GM21526 (cell line): ENCODE data around the gene AMN1.
"Not testable (repeated sequence)": the region's sequence is repeated elsewhere in the genome, so short reads cannot be mapped to it uniquely, and the experiment has no call there.

Experiments used
- ATAC-seq: cut with Tn5 transposase; IDR thresholded peaks from one replicate; pipeline ENCODE4 v1.9.1; 2021; ENCODE audit warnings: moderate library complexity; ENCODE audit not compliant: unreplicated experiment, low FRiP score

Gene AMN1

DNA sequence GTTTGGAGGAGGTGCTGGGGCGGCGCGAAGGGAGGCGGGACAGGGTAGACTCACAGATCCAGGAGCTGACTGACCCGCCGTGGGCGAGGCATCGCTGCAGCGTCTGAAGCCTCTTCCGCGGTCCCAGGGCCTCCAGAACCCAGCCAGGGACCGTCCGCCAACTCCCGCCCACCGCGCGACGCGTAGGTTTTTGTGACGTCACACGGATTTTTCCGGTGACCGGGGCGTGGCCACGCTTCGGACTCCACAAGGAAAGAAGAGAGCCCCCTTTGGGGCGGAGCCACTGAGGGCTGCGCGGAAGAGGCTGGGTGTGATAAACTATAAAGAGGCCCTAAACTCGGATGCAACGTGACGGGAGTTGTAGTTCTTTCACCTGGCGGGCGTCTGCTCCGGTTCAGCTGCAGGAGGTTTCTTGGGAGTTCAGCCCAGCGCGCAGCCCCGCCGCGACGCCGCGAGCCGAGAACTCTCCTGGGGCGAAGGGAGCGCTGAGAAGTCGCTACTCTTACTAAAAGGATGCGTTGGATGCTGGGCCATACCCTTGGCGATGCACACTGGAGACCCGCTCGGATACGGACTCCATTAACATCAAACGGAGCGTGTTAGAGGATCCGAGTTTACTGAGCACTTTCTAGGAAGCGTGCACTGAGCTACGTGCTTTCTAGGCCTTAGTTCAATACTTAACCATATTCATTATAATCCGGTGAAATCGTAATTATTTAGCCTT, at the start of gene AMN1:
Gene AMN1 (minus strand): TSS at position 105 of the 724 bp plus-strand sequence. CDS start 13 bp downstream, at position 92.
- ATAC-seq, result peak; percentile 94

DNA sequence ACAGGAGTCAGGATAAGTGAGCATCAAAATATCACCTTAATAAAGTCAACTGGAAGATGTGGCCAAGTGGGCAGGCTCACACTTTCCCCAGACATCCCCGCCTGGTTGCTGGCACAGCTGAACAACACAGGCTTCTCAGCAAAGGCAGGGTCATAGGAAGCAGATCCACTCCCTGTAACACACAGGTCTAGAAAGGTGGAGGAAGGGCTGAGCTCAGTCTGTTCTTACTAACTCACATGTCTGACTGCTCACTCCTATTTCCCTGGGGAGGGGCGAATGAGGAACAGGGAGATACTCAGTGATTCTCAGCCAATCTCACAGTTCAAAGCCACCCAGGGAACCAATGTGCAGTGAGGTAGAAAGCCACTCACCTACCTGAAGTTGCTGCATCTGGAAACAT, 45.0 kb upstream of the AMN1 start:
- ATAC-seq, result no peak

DNA sequence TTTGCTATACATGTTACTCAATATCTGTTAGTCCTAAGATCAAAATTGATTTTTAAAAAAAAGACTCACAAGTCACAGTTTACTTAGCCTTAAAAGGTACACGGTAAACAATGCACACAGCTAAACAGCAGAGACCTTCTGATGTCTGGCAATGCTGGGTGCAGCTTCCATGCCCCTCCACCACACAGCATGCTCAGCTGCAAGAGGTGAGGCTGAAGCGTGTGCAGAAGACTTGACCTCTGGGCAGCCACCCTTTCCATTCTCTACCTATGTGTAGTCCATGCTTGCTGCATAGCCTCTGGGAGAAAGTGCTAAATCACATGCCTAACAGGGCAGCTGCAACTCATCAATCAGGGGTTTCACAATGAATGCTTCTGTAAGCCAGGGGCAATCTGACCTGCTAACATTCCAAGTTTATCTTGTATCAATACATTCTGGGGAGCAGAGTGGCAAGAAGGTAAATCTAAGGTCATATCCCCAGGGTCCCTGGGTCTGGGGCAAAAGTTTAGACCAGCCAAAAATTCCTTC, 44.5 kb upstream of the AMN1 start:
- ATAC-seq, result no peak

DNA sequence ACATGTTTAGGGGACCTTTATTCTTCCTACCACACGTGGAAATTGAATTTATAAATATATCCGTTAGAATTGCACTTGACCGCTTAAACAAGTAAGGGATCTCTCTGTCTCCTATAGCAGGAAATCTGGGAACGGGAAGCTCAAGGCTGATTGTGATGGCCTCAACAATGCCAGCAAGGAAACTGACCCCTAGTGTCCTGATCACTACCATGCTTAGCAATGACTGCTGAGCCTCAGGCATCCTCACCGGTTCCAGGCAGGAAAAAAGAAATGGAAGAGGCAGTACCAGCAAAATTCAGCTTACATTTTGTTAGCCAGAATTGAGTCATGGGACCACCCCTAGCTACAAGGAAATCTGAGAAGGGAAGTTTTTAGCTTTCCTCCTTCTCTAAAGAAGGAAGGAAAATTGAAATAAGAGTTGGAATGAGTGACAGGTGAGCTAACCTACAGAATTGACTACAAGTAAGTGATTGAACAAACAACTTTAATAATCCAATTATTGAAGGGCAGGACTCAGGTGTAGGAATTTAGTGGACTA, 43.9 kb upstream of the AMN1 start:
- ATAC-seq, result no peak

DNA sequence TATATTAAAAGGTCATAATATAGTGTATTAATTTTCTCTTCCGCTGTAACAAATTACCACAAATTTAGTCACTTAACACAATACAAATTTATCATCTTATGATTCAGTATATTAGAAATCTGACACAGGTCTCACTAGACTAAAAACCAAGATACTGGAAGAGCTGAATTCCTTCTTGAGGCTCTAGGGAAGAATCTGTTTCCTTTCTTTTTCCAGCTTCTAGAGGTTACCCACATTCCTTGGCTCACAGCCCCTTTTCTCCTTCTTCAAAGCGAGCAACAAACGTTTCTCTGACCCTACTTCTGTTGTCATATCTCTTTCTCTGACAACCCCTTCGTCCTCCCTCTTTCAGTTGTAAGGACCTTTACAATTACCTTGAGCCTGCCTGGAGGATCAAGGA, 43.4 kb upstream of the AMN1 start:
- no peak for ATAC-seq

DNA sequence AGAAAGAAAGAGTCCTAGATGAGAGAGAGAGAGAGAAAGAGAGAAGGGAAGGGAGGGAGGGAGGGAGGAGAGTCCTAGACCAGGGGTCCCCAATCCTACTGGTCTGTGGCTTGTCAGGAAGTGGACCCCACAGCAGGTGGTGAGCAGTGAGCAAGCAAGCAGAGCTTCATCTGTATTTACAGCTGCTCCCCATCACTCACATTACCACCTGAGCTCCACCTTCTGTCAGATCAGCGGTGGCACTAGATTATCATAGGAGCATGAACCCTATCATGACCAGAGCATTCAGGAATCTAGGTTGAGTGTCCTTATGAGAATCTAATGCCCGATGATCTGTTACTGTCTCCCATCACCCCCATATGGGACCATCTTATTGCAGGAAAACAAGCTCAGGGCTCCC, 39.2 kb upstream of the AMN1 start:
- no peak for ATAC-seq

DNA sequence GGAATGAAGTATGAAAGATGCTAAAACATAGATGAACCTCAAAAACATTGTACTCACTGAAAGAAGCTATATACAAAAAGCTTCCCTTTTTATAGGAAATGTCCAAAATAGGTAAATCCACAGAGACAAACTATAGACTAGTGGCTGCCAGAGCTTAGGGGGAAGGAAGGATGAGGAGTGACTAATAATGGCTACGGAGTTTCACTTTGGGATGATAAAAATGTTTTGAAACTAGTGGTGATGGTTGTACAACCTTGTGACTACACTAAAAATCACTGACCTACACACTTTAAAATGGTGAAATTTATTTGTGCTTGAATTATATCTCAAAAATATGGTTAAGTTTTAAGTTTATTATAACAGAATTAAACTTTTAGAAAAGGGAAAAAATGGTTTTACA, 37.1 kb upstream of the AMN1 start:
- no peak for ATAC-seq

DNA sequence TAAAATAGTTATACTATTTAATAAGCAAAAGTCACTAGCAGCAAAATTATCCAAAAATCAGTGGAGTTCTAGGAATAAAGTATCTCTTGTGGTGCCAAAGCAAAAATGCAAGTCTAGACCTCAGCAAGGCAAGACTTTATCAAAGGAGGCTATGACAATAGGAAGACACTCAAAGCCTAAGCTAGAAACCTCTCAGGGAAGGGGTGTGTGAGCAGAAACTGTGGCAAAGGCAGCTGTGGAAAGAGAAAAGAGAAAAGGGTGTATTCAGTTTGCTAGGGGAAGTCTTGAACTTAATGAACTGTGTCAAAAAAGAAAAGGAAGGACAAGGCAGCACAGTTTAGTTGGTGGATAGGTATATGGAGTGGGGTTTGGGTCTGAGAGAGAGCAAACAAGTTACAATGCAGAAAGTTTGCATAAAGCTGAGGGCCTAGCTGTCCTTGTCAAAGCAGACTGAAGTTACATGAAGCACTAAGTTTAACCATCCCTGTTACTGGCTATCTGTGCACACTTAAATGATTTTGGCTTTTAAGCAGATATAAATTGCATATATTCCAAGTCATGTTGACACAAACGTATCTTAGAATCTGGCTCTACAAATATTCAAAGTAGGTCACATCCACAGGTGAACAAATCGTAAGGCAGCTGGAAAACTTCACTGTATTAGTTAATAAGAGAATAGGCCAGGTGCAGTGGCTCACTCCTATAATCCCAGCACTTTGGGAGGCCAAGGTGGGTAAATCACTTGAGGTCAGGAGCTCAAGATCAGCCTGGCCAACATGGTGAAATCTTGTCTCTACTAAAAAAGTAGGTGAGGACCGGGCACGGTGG, 31.0 kb upstream of the AMN1 start:
- no peak for ATAC-seq

DNA sequence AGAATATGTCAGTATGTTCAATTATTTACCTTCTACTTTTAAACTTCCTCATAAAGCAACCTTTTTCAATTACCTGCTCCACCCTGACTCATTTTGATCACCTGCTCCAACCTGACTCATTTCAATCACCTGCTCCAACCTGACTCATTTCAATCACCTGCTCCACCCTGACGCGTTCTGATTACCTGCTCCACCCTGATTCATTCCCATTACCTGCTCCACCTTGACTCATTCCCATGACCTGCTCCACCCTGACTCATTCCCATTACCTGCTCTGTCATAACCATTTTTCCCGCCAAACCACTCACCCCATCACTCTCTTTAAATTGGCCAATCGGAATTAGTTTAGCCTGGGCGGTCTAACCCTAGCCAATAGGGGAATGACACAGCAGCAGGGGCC, 29.5 kb upstream of the AMN1 start:
- not testable (repeated sequence) for ATAC-seq

DNA sequence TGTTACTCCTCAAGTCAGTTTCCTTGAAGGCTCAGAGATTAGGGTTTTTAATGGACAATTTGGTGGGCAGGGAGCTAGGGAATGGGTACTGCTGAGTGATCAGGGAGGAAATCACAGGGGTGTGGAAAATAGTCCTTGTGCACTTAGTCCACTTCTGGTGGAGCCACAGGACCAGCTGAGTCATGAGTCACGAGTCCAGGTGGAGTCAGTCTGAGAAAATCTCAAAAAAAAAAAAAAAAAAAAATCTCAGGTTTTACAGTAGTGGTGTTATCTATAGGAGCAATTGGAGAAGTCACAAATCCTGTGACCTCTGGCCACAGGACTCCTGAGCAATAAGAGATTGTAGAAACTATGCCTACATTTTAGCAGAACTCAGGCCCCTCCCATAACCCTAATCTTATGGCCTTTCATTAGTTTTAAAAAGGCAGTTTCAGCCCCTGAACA, 28.2 kb upstream of the AMN1 start:
- ATAC-seq, result no peak

DNA sequence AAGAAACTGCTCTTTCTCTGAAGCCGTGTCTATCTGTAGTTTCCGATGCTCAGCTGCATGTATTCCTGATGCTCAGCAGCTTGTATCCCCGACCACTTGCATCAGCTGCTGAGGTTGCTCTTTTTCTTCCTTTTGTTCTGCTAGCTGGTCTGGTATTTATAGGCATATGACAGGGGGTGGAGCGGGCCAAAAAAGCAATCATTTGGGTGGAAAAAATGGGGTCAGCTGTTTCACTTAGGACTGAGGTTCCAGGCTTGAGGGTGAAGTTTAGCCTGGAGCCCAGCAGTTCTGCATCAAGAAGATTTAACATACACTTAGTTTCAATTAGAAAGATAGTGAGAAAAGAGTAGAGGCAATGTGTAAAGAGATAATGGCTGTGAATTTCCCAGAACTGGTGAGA, 23.6 kb upstream of the AMN1 start:
- no peak for ATAC-seq

DNA sequence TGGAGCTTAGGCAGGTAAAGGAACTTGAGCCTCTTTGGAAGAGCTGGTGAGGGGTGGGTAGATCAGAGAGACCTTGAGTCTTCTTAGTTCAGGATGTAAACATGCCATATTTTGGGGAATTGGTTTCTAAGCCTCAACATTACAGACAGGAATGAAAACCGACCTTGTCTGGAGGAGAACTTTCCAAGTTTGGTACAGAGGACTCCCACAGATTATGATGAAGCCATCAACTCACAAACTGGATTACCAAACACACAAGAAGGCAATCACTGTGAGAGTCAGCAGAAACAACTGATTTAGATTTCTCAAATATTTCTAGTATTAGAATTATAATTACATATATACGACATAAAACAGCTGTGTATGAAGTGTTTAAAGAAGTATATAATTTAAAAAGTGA, 22.3 kb upstream of the AMN1 start:
- ATAC-seq, result no peak

DNA sequence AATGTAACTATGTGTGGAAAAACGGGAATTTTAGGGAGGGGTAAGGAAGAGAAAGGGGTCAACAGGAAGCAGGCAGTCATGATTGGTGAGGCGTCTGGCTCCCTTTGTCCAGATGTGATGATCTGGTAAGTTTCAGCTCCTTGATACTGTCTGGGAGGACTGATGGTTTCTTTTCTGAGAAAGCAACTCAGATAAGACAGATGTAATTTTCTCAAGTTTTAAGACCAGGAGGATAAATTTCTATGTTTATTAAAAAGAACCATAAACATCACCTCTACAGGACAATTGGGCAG, 21.9 kb upstream of the AMN1 start:
- no peak for ATAC-seq

DNA sequence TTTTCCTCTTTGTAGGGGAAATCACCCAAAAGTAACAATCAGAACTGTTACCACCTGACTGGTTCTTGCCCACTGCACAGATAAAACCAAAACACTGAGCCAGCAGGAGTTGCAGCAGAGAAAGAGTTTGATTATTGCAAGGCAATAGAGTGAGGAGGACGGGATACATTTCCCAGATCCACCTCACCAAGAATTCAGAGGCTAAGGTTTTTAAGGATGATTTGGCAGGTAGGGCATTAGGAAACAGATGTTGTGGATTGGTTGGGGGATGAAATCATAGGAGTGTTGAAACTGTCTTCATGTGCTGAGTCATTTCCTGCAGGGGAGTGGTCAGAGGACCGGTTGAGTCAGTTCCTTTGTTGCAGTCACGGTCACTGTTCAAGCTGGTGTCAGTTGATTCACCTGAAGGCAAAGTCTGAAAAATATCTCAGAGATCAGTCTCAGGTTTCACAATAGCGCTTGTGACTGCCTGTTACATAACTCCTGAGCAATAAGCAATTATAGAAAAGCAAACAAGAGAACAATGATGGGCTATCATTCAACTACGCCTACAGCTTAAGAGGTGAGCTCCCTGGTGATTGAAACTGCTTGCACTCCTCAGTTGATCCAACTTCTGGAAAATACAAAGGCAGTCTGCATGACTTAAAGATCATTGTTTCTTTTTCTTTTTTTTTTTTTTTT, 20.3 kb upstream of the AMN1 start:
- peak; percentile 80 for ATAC-seq

DNA sequence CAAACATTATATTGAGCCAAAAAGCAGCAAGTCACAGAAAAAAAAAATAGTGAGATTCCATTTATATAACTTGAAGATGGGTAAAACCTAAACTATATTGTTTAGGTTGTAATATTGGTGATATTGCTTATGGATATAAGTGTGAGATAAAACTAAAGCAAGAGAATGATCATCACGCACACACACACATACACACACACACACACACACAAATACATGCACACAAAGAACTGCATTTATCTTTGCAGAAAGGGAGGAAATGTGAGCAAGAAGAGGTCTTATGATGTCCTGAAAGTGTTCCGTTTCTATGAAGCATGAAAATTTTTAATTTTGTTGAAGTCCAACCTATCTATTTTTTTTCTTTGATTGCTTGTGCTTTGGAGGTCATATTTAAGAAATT, 16.4 kb upstream of the AMN1 start:
- no peak for ATAC-seq

DNA sequence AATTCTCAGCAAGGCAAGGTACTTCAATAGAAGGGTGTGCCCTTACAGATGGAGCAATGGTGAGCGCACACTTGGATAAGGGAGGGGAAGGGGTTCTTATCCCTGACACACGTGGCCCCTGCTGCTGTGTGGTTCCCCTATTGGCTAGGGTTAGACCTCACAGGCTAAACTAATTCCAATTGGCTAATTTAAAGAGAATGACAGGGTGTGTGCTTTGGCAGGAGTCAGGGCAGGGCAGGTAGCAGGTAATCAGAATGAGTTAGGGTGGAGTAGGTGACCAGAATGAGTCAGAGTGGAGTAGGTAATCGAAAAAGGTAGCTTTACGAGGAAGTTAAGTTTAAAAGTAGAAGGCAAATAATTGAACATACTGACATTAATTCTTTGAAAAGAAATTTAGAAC, 15.5 kb upstream of the AMN1 start:
- ATAC-seq, result not testable (repeated sequence)

DNA sequence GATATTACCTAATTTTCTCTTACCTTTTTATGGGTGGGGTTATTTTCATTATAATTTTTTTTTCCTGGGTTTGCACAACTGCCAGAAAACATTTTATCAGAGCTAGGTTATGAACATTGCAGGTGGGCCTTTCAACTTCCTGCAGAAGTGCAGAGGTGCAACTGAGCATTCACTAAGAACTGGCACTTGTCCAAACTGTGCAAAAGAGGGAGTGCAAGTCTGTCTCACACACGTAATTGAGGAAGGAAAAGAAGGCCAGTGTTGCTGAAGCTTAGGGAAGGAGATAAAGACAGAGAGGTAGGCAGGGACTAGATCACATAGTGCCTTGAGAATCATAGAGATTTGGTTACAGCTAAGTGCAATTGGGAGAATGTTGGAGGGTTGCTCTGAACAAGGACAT, 14.1 kb upstream of the AMN1 start:
- ATAC-seq, result no peak

DNA sequence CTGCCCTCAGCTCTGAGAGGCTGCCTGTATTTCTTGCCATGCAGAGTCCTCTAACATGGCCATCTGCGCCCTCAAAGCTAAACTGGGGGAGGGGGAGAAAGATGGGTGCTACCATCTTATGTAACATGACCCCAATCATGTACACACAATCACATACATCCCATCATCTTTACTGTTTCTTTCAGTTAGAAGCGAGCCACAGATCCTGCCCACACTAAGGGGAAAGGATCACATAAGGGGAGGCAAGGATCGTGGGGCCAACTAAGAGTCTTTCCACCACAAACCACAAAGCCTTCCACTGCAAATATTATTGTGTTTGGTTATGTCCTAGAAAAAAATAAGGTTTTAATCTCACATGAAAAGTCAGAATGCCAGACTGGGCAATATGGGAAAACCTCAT, 11.8 kb upstream of the AMN1 start:
- no peak for ATAC-seq

DNA sequence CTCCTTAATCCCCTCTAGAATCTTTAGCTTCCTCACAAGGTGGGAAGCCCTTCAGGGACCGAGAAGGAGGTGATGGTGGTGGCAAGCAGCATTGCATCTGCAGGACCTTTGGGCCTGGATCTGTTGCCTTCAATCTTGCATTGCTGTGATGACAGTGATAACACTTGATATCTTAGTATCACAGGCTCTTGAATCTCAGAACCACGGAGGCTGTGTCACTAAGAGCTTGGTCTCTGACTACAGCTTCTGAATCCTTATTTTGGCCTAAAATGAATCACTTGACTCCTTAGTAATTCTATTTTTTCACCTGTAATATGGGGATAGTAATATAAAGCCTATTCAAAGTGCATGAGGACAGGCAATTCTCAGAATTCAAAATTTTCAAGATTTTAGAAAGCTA, 8.9 kb upstream of the AMN1 start:
- no peak for ATAC-seq

DNA sequence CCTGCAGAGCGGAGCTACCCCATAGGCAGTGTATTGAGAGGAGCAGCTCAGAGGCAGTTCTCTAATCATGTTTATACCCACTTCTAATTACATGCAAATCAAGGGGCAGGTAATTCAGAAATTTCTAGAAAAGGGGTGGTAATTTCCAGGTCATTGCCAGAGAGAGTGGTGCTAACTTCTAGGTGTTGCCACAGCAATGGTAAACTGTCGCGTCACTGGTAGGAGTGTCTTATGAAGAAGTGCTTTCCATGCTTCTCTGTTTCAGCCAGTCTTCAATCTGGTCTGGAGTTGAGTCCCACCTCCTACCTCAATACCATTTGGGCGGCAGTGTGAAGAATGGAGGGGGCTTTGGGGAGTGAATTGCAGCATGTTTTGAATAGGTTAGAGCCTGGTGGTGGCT, 8.5 kb upstream of the AMN1 start:
- ATAC-seq, result no peak

DNA sequence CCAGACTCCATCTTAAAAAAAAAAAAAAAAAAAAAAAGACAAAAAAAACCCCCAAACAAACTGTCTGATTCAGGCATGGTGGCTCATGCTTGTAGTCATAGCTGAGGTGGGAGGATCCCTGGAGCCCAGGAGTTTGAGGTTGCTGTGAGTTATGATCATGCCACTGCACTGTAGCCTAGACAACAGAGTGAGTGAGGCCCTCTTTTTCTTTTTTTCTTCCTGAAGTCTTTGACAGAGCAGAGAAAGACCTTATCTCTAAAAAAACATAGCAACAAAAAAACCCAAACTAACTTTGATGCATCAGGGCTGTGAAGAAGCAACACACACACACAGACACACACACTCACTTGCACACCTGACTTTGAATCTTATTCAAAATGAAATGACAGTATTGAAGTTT, 7.7 kb upstream of the AMN1 start:
- no peak for ATAC-seq
